Pancreas (tissue), 10 donors: Measurements from ENCODE around the gene ORM2. TPM values are rescaled to one million over a fixed set of nuclear protein-coding genes. Genes with fewer than 3 reads are reported as not detected.

ENCODE experiments used
- ATAC-seq, 4 donors: fragments of 200-7000 bp; cut with Tn5 transposase; one replicate each; pipeline versions ENCODE4 v1.8.0 to v1.9.1; 2020; ENCODE audit warnings: mild to moderate bottlenecking in 4 of 4, moderate library complexity in 4 of 4
- DNase-seq, 6 donors: peaks; one replicate each; pipeline ENCODE4 v3.0.0-alpha.2; 2020
- FAIRE-seq: peaks from 2 replicates; lab custom pipeline; 2012; peaks lifted over from hg19 to GRCh38; lab: Jason Lieb, UNC
- H3K27ac ChIP-seq, 4 donors: fragments of 200-600 bp; sonication (generic); 1 replicate in 3 of 4; 2 replicates in 1 of 4; pipeline versions ENCODE4 v1.5.0 to v1.8.0; 2020
- H3K27me3 ChIP-seq, 4 donors: fragments of 200-600 bp; one replicate each; pipeline ENCODE4 v1.8.0; 2021
- H3K36me3 ChIP-seq, 3 donors: fragments of 200-600 bp; sonication (generic) in 1 of 3; one replicate each; pipeline versions ENCODE4 v1.5.0 to v1.8.0; 2020 to 2021
- H3K4me1 ChIP-seq, 3 donors: fragments of 200-600 bp; one replicate each; pipeline ENCODE4 v1.8.0; 2021
- H3K4me3 ChIP-seq, 4 donors: fragments of 200-600 bp; sonication (generic) in 2 of 4; one replicate each; pipeline versions ENCODE4 v1.5.0 to v1.8.0; 2020 to 2021
- H3K9me3 ChIP-seq, 4 donors: fragments of 200-600 bp; one replicate each; pipeline ENCODE4 v1.8.0; 2021
- CTCF ChIP-seq, 4 donors: fragments of 200-600 bp; sonication (generic) in 3 of 4; IDR thresholded peaks; one replicate each; pipeline versions ENCODE4 v1.5.0 to v1.8.0; 2021; ENCODE audit warnings: antibody characterized with exemption in 4 of 4
- WGBS, 2 donors: extraction: QIAGEN DNeasy Blood & Tissue Kit; methylation state at CpG; one replicate each; pipeline ENCODE4 v1.1.7; 2013; 5-methylcytosine and 5-hydroxymethylcytosine counted together
- intact Hi-C, 3 donors: fragments of 100-400 bp; cut with DNase I; formaldehyde crosslinking; loops; one replicate each; pipeline versions ENCODE4 v1.11.1 to v1.14.2; 2022
- polyA plus RNA-seq, 2 donors: library from polyadenylated mRNA; stranded (reverse); fragments of 200-250 nt; gene quantifications; one replicate each; pipeline ENCODE4 v1.2.3, GENCODE V29; 2013
- total RNA-seq, 6 donors: library from RNA; stranded (reverse); fragmentation: NEBNext Ultra II Directional in 4 of 6; extraction: Animal tissue kit (Norgen Biotek cat#: 25700) in 4 of 6; gene quantifications; one replicate each; pipeline versions ENCODE4 v1.2.1 to v1.2.4, GENCODE V29; 2021 to 2023
- donor health status: healthy with polysubstance abuse.
- donor health status: DM: no; HTN: no; CAD: no; lungs with moderate emphysema.
- donor health status: DM: no; HTN: no; CAD: no.
- donor health status: control.
- donor health status: control.
- donor health status: Bipolar disorder and iron deficiency.
- donor health status: DM: yes; HTN: yes; CAD: no.
- donor health status: DM: no; HTN: no; CAD: no.
- donor health status: DM: no; HTN: no; CAD: no.
- donor health status: DM: yes; HTN: yes; CAD: no.

The ORM2 gene
- total and polyA plus RNA-seq, 8 donors: 0.12 to 3.1 (median 0.50) TPM; not detected in 4

- ATAC-seq (no peak), DNase-seq (peak in 1 of 6 donors; percentile 16)
- TF ChIP-seq CTCF (IDR thresholded peaks at IDR 0.05): no peak
Measured at GRCh38 chr9:114374936-114375335, 45.3 kb downstream of the ORM2 start.

GRCh38 chr9:114375386-114376175, 45.9 kb downstream of the ORM2 start:
- H3K4me3 ChIP-seq: no peak overlapping the region
- intact Hi-C loops: no loop called here
- H3K9me3 ChIP-seq: no peaks in the 10 kb centered on the region
- peak in 1 of 6 donors; percentile 16 for DNase-seq
- no peak for TF ChIP-seq CTCF (IDR thresholded peaks at IDR 0.05)
- 86 to 90% methylated on average over 9 of the region's 9 CpGs for WGBS, 2 donors
- H3K27ac ChIP-seq: no peak overlapping the region
- H3K27me3 ChIP-seq: no peaks in the 10 kb centered on the region
- no peaks in the 10 kb centered on the region for H3K4me1 ChIP-seq
- no peak for ATAC-seq
- peaks cover 0 to 17% (median 0%) of the 10 kb centered on the region in 3 donors for H3K36me3 ChIP-seq
- no peak for FAIRE-seq

More at GRCh38 chr9:114374936-114375335, 45.3 kb downstream of the ORM2 start:
- FAIRE-seq: no peak
- no peak overlapping the region for H3K4me3 ChIP-seq
- H3K27me3 ChIP-seq: no peaks in the 10 kb centered on the region
- intact Hi-C loops: no loop called here
- no peak overlapping the region for H3K27ac ChIP-seq
- 83 to 92% methylated on average over 9 of the region's 9 CpGs for WGBS, 2 donors
- no peaks in the 10 kb centered on the region for H3K4me1 ChIP-seq
- no peaks in the 10 kb centered on the region for H3K9me3 ChIP-seq
- peaks cover 0 to 12% (median 0%) of the 10 kb centered on the region in 3 donors for H3K36me3 ChIP-seq

GRCh38 chr9:114376586-114377445, 47.1 kb downstream of the ORM2 start:
- ATAC-seq: no peak
- intact Hi-C loops: no loop called here
- no peak overlapping the region for H3K4me3 ChIP-seq
- TF ChIP-seq CTCF (IDR thresholded peaks at IDR 0.05): no peak
- 93 to 94% methylated on average over 19 of the region's 19 CpGs for WGBS, 2 donors
- H3K27me3 ChIP-seq: no peaks in the 10 kb centered on the region
- H3K9me3 ChIP-seq: no peaks in the 10 kb centered on the region
- H3K4me1 ChIP-seq: no peaks in the 10 kb centered on the region
- no peak for DNase-seq
- H3K36me3 ChIP-seq: peaks cover 0 to 17% (median 0%) of the 10 kb centered on the region in 3 donors
- FAIRE-seq: no peak
- H3K27ac ChIP-seq: no peak overlapping the region

GRCh38 chr9:114378016-114378415, 48.3 kb downstream of the ORM2 start:
- Histone ChIP-seq H3K4me3 (no peak overlapping the region), H3K4me1 (no peaks in the 10 kb centered on the region), H3K27me3 (no peaks in the 10 kb centered on the region), H3K27ac (no peak overlapping the region), H3K9me3 (no peaks in the 10 kb centered on the region), H3K36me3 (peaks cover 0 to 17% (median 0%) of the 10 kb centered on the region in 3 donors)
- no peak for TF ChIP-seq CTCF (IDR thresholded peaks at IDR 0.05)
- DNase-seq (no peak), FAIRE-seq (no peak), ATAC-seq (no peak)
- intact Hi-C loops: no loop called here
- 91 to 93% methylated on average over 8 of the region's 8 CpGs for WGBS, 2 donors
